Measurements from ENCODE around the gene COBL.

COBL gene

GRCh38 chr7:50982626-50983025 is 334.0 kb downstream of the COBL start:
- DNase-seq: no peak

- DNase-seq: no peak
Observed at GRCh38 chr7:50981743-50982142, 334.9 kb downstream of the COBL start.

GRCh38 chr7:50980411-50980810 is 336.2 kb downstream of the COBL start:
- DNase-seq: no peak

GRCh38 chr7:50978633-50979215 is 337.9 kb downstream of the COBL start:
- DNase-seq: no peak

GRCh38 chr7:50977421-50977820 is 339.2 kb downstream of the COBL start:
- DNase-seq: no peak

GRCh38 chr7:50976064-50976463 is 340.5 kb downstream of the COBL start:
- DNase-seq: no peak

- no peak for DNase-seq
Observed at GRCh38 chr7:50974240-50974639, 342.4 kb downstream of the COBL start.

GRCh38 chr7:50973814-50974213 is 342.8 kb downstream of the COBL start:
- DNase-seq: no peak

- no peak for DNase-seq
Observed at GRCh38 chr7:50970092-50970491, 346.5 kb downstream of the COBL start.
